Endothelial cell of hepatic sinusoid (primary cell): ENCODE results near the gene KLHL13.
"Not testable (repeated sequence)": the region's sequence is repeated elsewhere in the genome, so short reads cannot be mapped to it uniquely, and the experiment has no call there.

Source experiments
- in situ Hi-C: cut with HindIII; loops from 2 replicates; pipeline ENCODE4 v1.10.0; 2017; ENCODE audit warnings: low sequenced_read_pairs

Gene KLHL13, protein sequence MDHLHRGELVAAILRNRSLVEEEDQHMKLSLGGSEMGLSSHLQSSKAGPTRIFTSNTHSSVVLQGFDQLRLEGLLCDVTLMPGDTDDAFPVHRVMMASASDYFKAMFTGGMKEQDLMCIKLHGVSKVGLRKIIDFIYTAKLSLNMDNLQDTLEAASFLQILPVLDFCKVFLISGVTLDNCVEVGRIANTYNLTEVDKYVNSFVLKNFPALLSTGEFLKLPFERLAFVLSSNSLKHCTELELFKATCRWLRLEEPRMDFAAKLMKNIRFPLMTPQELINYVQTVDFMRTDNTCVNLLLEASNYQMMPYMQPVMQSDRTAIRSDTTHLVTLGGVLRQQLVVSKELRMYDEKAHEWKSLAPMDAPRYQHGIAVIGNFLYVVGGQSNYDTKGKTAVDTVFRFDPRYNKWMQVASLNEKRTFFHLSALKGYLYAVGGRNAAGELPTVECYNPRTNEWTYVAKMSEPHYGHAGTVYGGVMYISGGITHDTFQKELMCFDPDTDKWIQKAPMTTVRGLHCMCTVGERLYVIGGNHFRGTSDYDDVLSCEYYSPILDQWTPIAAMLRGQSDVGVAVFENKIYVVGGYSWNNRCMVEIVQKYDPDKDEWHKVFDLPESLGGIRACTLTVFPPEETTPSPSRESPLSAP

DNA sequence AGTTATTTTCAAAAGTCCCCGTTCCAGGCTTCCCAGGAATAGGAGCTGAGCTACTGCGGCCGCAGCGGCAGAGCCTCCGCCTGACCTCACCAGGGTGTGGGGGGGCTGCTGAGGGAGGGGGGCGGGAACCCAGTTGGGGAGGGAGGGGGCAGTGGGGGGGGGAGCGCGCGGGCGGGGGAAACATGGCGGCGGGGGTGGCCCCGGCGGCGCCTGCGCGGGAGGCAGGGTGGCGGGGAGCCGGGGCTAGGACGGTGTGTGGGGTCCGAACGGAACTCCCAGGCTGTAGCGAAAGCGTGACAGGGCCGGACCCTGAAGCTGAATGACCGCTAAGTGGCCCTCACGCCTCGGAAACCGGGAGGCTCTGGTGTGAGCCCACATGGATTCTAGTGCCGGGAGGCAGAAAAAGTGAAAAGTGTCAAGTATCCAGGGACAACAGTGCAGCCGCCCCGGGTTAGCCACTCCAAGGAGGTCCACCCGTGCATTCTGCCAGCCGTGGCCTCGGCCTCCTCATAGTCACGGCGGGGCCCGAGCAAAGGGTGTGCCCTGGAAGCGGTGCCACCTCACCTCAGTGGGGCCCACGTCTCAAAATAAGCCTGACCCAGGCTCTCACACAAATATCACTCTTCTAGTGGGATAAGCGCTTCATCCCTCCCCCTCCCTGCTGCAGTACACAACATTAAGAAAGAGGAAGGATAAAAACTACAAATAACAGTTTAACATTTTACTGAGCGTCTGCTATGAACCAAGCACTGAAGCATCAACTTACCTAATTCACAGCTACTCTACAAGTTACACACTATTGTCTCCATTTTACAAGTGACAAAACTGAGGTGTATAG, at the start of gene KLHL13:
Gene KLHL13, minus strand, starts transcription at position 98 of the 838 bp plus-strand sequence. CDS start 88,337 bp downstream, outside the sequence.
- in situ Hi-C loops: loop anchor here (5.0 kb wide), 1 partner anchor 55 kb away; no protein-coding TSS in a partner anchor

- in situ Hi-C loops: no loop called here
These were observed 47.5 kb upstream of the KLHL13 start for GRCh38 chrX:118164138-118164537.

DNA sequence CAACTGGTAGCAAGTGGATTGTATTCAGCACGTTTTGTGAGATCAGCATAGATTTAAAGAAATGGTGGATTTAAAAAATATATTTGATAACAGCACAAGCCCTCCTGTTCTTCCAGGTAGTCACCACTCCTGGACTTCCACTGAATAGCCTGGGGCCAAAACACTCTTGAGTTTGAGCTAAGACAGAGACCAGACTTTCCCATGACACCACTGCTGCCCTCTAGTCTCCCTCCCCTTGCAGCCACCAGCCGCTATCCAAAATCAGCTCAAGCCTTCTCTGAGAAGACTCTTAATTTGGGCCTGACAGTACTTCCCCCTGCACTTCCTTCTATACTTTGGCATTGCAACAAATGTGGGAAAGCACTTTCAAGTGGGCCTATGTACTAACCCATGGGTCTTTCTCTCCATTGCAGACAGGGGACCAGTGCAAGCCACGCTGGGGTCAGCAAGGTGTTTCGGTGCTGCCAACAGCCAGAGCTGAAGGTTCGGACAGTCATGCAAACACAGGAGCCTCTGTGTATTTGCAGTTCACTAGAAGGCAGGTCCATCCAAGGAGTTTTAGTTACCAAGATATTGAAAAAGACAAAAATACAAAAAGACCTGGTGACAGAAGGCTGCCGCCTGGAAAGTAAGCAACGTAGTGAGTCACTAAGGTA, 40.5 kb upstream of the KLHL13 start:
- in situ Hi-C loops: no loop called here

DNA sequence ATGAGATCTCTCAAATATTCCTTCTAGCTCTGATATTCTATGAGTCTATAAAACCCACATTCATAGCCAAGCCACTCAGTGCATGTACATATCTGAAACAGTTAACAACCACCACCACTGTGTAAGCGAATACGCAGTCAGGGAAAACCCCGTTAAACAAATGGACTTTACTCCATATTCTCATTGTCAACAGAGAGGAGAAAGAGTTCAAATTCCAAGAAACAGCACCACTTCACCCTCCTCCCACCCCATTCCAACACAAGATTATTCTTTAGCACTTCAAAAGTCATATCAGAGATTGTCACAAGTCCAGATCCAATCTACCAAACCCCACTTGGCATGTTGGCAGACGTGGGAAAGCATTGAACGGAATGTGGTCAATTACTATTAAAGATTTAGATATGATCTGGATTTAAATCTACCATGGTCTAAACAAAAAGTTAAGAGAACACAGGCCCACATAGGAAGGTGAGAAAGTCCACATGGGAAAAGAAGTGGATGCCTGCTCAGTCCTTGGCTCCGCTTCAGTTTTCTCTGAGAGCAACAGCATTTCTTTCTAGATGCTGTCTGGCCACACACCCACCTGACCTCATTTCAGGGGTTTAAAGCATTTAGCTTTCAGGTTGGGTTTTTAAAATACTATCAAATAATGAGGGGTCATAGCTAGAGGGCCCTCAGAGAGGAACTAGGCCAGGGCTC, 39.8 kb upstream of the KLHL13 start:
- in situ Hi-C loops: no loop called here

DNA sequence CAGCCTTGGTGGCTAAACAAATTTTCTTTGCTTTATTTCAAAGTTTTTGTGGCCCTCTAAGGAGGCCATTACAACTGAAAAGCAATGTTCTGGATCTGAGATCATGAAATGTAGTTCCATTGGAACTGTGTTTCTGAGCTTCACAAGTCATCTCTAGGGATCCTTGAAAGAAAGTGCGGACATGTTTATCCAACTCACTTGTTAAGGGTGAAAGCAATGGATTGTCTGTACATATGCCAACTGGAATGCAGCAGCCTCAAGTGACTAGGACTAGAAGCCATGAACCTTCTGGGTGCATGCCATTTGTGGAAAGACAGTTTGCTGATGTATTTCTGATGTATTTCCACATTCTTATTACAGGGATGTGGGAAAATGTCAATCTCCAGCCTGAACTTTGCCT, 36.7 kb upstream of the KLHL13 start:
- in situ Hi-C loops: no loop called here

GRCh38 chrX:118152721-118153120, 36.1 kb upstream of the KLHL13 start:
- in situ Hi-C loops: no loop called here

DNA sequence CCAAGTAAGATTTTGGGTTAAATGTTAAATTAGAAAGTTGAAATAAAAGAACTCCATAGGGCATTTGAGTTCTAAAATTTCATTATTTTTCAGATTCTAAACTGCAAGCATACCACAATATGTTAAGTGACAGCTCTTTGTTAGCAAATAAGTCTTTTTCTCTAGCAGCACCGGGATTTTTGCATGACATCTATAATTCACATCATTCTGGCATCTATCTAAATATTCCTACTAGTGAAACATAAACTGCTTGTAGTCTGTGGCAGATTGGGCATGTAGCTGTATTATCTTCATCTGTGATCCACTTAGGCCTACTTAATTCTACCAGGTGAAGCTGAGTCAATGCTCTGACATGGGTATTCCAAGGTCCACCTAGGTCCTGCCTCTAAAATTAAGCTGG, 32.1 kb upstream of the KLHL13 start:
- in situ Hi-C loops: no loop called here

- in situ Hi-C loops: not testable (repeated sequence)
These were observed 31.2 kb upstream of the KLHL13 start for GRCh38 chrX:118147771-118148170.

- in situ Hi-C loops: no loop called here
These were observed 27.0 kb upstream of the KLHL13 start for GRCh38 chrX:118143578-118143977.

- in situ Hi-C loops: no loop called here
These were observed 14.7 kb upstream of the KLHL13 start for GRCh38 chrX:118131336-118131735.

DNA sequence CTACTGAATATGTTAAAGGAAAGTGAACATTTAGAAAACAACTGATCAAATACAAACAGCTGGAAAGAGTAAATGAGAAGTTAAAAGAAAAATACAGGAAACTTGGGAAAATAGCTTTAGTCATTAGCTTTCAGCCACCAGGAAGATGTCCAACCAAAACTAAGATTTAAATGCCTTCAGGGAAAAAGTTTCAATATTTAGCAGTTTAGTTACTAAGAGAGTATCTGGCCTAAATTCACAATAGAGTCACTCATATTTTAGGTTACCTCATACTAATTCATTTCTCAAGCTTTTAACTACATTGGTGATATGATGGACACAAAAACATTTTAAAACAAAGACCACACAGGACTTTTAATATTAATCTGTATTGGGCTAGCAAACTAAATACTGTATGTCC, 13.1 kb upstream of the KLHL13 start:
- in situ Hi-C loops: no loop called here

- in situ Hi-C loops: no loop called here
These were observed 12.1 kb upstream of the KLHL13 start for GRCh38 chrX:118128724-118129123.

GRCh38 chrX:118126286-118126685, 9.7 kb upstream of the KLHL13 start:
- in situ Hi-C loops: no loop called here

GRCh38 chrX:118124243-118124642, 7.6 kb upstream of the KLHL13 start:
- in situ Hi-C loops: not testable (repeated sequence)

GRCh38 chrX:118117741-118118140, 1.1 kb upstream of the KLHL13 start:
- in situ Hi-C loops: loop anchor here (5.0 kb wide), 1 partner anchor 55 kb away; no protein-coding TSS in a partner anchor

GRCh38 chrX:118115953-118116712, 477 bp downstream of the KLHL13 start:
- in situ Hi-C loops: loop anchor here (5.0 kb wide), 1 partner anchor 54 kb away; no protein-coding TSS in a partner anchor

DNA sequence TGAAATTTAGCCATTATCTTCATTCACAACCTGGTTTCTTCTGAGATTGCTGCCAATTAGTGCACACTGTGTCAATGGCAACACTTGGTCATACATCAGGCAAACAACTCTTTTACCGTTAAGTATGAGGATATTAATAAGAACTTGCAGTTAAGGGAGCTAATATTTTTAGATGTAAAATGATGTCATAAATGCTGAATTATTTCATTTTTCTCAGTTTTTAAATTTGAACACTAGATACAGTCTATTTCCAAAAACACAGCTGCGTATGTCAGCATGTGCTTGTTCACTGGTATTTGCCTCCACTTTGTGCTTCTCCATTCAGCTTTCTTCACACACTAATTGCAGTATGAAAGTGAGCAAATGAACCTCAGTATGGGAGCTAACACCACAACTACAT, 1.6 kb downstream of the KLHL13 start:
- in situ Hi-C loops: loop anchor here (5.0 kb wide), 1 partner anchor 53 kb away; no protein-coding TSS in a partner anchor

GRCh38 chrX:118109065-118109464, 7.5 kb downstream of the KLHL13 start:
- in situ Hi-C loops: no loop called here

- in situ Hi-C loops: no loop called here
These were observed 8.3 kb downstream of the KLHL13 start for GRCh38 chrX:118108304-118108703.
